Loucy (cell line): Measurements from ENCODE around the gene ATE1.

Source experiments
- H2AFZ ChIP-seq: fragments of 200-600 bp; sonication (generic); 2 replicates; pipeline ENCODE4 v1.6.0; 2016; ENCODE audit warnings: antibody characterized with exemption, mild to moderate bottlenecking, low read length, moderate library complexity
- H3F3A ChIP-seq: fragments of 200-600 bp; 2 replicates; pipeline ENCODE4 v1.6.0; 2016; ENCODE audit warnings: antibody characterized with exemption, low read depth, mild to moderate bottlenecking
- H3K27me3 ChIP-seq: fragments of 200-600 bp; sonication (generic); 2 replicates; pipeline ENCODE4 v1.6.1; 2014; ENCODE audit warnings: low read length, mild to moderate bottlenecking; ENCODE audit not compliant: insufficient read depth, poor library complexity, severe bottlenecking
- H3K36me3 ChIP-seq: fragments of 200-600 bp; sonication (generic); 2 replicates; pipeline ENCODE4 v1.6.1; 2016; ENCODE audit warnings: low read length; ENCODE audit not compliant: insufficient read depth
- H3K4me1 ChIP-seq: fragments of 200-600 bp; sonication (generic); 2 replicates; pipeline ENCODE4 v1.5.1; 2014; ENCODE audit warnings: low read length, mild to moderate bottlenecking; ENCODE audit not compliant: insufficient read depth, poor library complexity, severe bottlenecking
- H3K4me2 ChIP-seq: fragments of 200-600 bp; sonication (generic); 2 replicates; pipeline ENCODE4 v1.6.0; 2014; ENCODE audit warnings: antibody characterized with exemption, low read length, low read depth, mild to moderate bottlenecking; ENCODE audit not compliant: poor library complexity, severe bottlenecking
- H3K4me3 ChIP-seq: fragments of 200-600 bp; sonication (generic); 2 replicates; pipeline ENCODE4 v1.5.1; 2014; ENCODE audit warnings: low read length, mild to moderate bottlenecking, mixed read lengths; ENCODE audit not compliant: poor library complexity, severe bottlenecking
- H3K79me2 ChIP-seq: fragments of 200-600 bp; sonication (generic); 2 replicates; pipeline ENCODE4 v1.6.1; 2014; ENCODE audit warnings: low read length; ENCODE audit not compliant: insufficient read depth
- H3K9ac ChIP-seq: fragments of 200-600 bp; sonication (generic); 2 replicates; pipeline ENCODE4 v1.6.0; 2014; ENCODE audit warnings: mild to moderate bottlenecking, low read depth, low read length, moderate library complexity; ENCODE audit not compliant: poor library complexity, severe bottlenecking
- H3K9me2 ChIP-seq: fragments of 200-600 bp; sonication (generic); replicated peaks from 2 replicates; pipeline ENCODE4 v1.6.1; 2016; ENCODE audit warnings: low read depth, low read length, mixed read lengths
- H3K9me3 ChIP-seq: fragments of 200-600 bp; sonication (generic); 2 replicates; pipeline ENCODE4 v1.6.1; 2014; ENCODE audit warnings: mild to moderate bottlenecking, antibody characterized with exemption, low read length, low read depth; ENCODE audit not compliant: insufficient read depth
- H4K20me1 ChIP-seq: fragments of 200-600 bp; sonication (generic); 2 replicates; pipeline ENCODE4 v1.6.0; 2014; ENCODE audit warnings: antibody characterized with exemption, low read length, mild to moderate bottlenecking; ENCODE audit not compliant: insufficient read depth, poor library complexity, severe bottlenecking
- CTCF ChIP-seq: fragments of 200-600 bp; sonication (generic); conservative IDR thresholded peaks from 2 replicates; pipeline ENCODE4 v1.5.1; 2014; ENCODE audit warnings: mild to moderate bottlenecking, antibody characterized with exemption, low read length
- EZH2phosphoT487 ChIP-seq: fragments of 200-600 bp; IDR thresholded peaks from 2 replicates; pipeline ENCODE4 v1.6.1; 2018; ENCODE audit warnings: antibody characterized with exemption, mild to moderate bottlenecking, moderate library complexity, borderline replicate concordance

ATE1 gene

GRCh38 chr10:121710207-121710606 is 217.6 kb downstream of the ATE1 start:
- H3K4me2 ChIP-seq, result no peak overlapping the region
- H3K9me3 ChIP-seq, result no peaks in the 10 kb centered on the region; the same call in 1 of the 2 replicates
- no peaks in the 10 kb centered on the region for H3K9me2 ChIP-seq
- TF ChIP-seq EZH2phosphoT487, result no peak
- TF ChIP-seq CTCF, result no peak
- no peaks in the 10 kb centered on the region for H3K79me2 ChIP-seq
- H3F3A ChIP-seq, result no peaks in the 10 kb centered on the region
- H3K36me3 ChIP-seq, result no peaks in the 10 kb centered on the region
- no peak overlapping the region for H2AFZ ChIP-seq
- H3K4me1 ChIP-seq, result no peaks in the 10 kb centered on the region
- no peaks in the 10 kb centered on the region for H4K20me1 ChIP-seq
- H3K9ac ChIP-seq, result no peak overlapping the region
- H3K27me3 ChIP-seq, result no peaks in the 10 kb centered on the region
- H3K4me3 ChIP-seq, result no peak overlapping the region

- Histone ChIP-seq H3K9me2 (no peaks in the 10 kb centered on the region), H3K36me3 (no peaks in the 10 kb centered on the region), H3K9ac (no peak overlapping the region), H3F3A (no peaks in the 10 kb centered on the region), H3K79me2 (no peaks in the 10 kb centered on the region), H3K4me2 (no peak overlapping the region), H4K20me1 (no peaks in the 10 kb centered on the region), H3K4me3 (no peak overlapping the region), H3K27me3 (no peaks in the 10 kb centered on the region), H2AFZ (no peak overlapping the region), H3K4me1 (no peaks in the 10 kb centered on the region), H3K9me3 (no peaks in the 10 kb centered on the region; the same call in 1 of the 2 replicates)
- TF ChIP-seq EZH2phosphoT487, result no peak
- no peak for TF ChIP-seq CTCF
Observed at GRCh38 chr10:121709675-121710073, 218.2 kb downstream of the ATE1 start.

DNA sequence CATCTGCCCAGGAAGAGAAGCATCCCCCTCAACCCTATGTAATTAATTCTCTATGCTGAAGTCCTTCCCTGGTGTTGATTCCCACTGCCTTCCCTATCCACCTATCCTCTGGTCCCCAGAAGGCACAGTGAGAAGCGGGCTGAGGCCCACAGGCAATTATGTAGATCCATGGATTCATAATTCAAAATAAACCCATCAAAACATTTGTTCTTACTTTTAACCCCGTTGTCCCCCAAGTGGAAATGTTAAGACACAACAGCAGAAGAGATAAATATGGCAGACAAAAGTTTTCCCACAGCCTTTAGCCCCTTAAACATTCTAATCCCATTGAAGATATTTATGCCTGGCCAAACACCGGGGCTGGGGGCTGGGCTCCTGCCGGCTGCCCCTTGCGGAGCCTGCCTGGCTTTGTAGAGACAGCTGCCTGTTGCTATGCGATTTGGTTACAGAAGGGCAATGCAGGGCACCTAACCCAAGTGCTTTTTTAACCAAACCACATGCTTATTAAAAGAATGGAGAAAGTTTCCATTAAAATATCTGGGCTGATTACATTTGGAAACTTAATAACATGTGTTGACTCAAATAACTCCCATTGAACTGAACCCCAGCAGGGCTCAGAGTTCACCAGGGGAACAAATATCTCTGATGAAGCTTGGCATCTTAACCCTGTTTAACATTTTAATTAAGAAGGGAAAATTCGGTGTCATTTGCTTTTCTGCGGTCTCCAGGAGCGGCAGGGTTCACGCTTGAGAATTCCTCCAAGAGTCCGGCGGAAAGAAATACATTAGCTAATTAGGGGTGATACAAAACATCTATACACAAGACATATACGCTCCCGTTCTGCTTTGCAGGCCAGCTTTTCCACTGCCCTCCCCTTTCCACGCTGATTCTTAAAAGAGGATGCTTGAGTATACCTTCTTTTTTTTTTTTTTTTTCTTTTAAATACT is 218.8 kb downstream of the ATE1 start:
- H3K27me3 ChIP-seq, result no peaks in the 10 kb centered on the region
- no peaks in the 10 kb centered on the region for H3K79me2 ChIP-seq
- H3K4me3 ChIP-seq, result no peak overlapping the region
- no peak overlapping the region for H3K9ac ChIP-seq
- H3K4me2 ChIP-seq, result no peak overlapping the region
- H3K9me2 ChIP-seq, result no peaks in the 10 kb centered on the region
- no peak overlapping the region for H2AFZ ChIP-seq
- no peaks in the 10 kb centered on the region for H3F3A ChIP-seq
- H3K9me3 ChIP-seq, result no peaks in the 10 kb centered on the region; the same call in 1 of the 2 replicates
- H3K36me3 ChIP-seq, result no peaks in the 10 kb centered on the region
- no peak for TF ChIP-seq EZH2phosphoT487
- TF ChIP-seq CTCF, result no peak
- no peaks in the 10 kb centered on the region for H3K4me1 ChIP-seq
- H4K20me1 ChIP-seq, result no peaks in the 10 kb centered on the region
